Activated CD4-positive, alpha-beta T cell treated with anti-CD3 and anti-CD28 coated beads, Interleukin-10, Interleukin-2, amounts not matched to agents 100 ng/mL and 50 ng/mL, durations not matched to agents 16 hours and 8 hours (primary cell): ENCODE measurements around the gene CADPS.

ENCODE experiments used
- DNase-seq: peaks from one replicate; pipeline ENCODE4 v3.0.0-alpha.2; 2020

CADPS gene

GRCh38 chr3:62874711-62875557, at the start of gene CADPS:
TSS of gene CADPS (minus strand) at chr3:62875416. CDS start at chr3:62875029, 387 bp downstream.
- DNase-seq, result no peak

- DNase-seq, result no peak
These were observed 47.9 kb upstream of the CADPS start for GRCh38 chr3:62923066-62923465.

GRCh38 chr3:62922326-62922725, 47.1 kb upstream of the CADPS start:
- no peak for DNase-seq

- DNase-seq, result no peak
These were observed 45.2 kb upstream of the CADPS start for GRCh38 chr3:62920466-62920784.

GRCh38 chr3:62919784-62920465, 44.7 kb upstream of the CADPS start:
- DNase-seq, result no peak

- DNase-seq, result no peak
These were observed 43.6 kb upstream of the CADPS start for GRCh38 chr3:62918777-62919176.

- no peak for DNase-seq
These were observed 42.9 kb upstream of the CADPS start for GRCh38 chr3:62918131-62918530.

GRCh38 chr3:62911526-62911925, 36.3 kb upstream of the CADPS start:
- no peak for DNase-seq

- no peak for DNase-seq
These were observed 30.1 kb upstream of the CADPS start for GRCh38 chr3:62905331-62905730.

GRCh38 chr3:62898530-62899496, 23.6 kb upstream of the CADPS start:
- no peak for DNase-seq

- DNase-seq, result no peak
These were observed 20.7 kb upstream of the CADPS start for GRCh38 chr3:62895901-62896300.

- no peak for DNase-seq
These were observed 17.7 kb upstream of the CADPS start for GRCh38 chr3:62892951-62893350.

- DNase-seq, result no peak
These were observed 16.8 kb upstream of the CADPS start for GRCh38 chr3:62892045-62892444.

- DNase-seq, result no peak
These were observed 13.6 kb upstream of the CADPS start for GRCh38 chr3:62888778-62889177.

- DNase-seq, result no peak
These were observed 13.0 kb upstream of the CADPS start for GRCh38 chr3:62888180-62888579.

GRCh38 chr3:62885136-62885535, 9.9 kb upstream of the CADPS start:
- DNase-seq, result no peak

GRCh38 chr3:62884096-62884870, 9.1 kb upstream of the CADPS start:
- no peak for DNase-seq

GRCh38 chr3:62882676-62883200, 7.5 kb upstream of the CADPS start:
- no peak for DNase-seq

- DNase-seq, result peak; percentile 2
These were observed 848 bp upstream of the CADPS start for GRCh38 chr3:62876064-62876463.

- DNase-seq, result no peak
These were observed 364 bp upstream of the CADPS start for GRCh38 chr3:62875558-62876002.

- no peak for DNase-seq
These were observed 1.2 kb downstream of the CADPS start for GRCh38 chr3:62873761-62874710.
